ACC112 (cell line): ENCODE data around the gene GPC6.
A peak's percentile ranks its signal among the peaks of the same experiment; 100 is the strongest.

Source experiments
- H2AFZ ChIP-seq: fragments of 200-600 bp; sonication (generic); one replicate; pipeline ENCODE4 v1.6.0; 2017; ENCODE audit warnings: antibody characterized with exemption, low read length; ENCODE audit not compliant: unreplicated experiment
- H3K27ac ChIP-seq: fragments of 200-600 bp; sonication (generic); 2 replicates; pipeline ENCODE4 v1.5.1; 2014; ENCODE audit warnings: low read depth, mild to moderate bottlenecking, antibody characterized with exemption, low read length, moderate library complexity
- H3K27me3 ChIP-seq: fragments of 200-600 bp; sonication (generic); 2 replicates; pipeline ENCODE4 v1.6.1; 2014; ENCODE audit warnings: mild to moderate bottlenecking, antibody characterized with exemption, low read length, moderate library complexity, mixed read lengths; ENCODE audit not compliant: insufficient read depth
- H3K36me3 ChIP-seq: fragments of 200-600 bp; sonication (generic); 2 replicates; pipeline ENCODE4 v1.6.1; 2016; ENCODE audit warnings: mild to moderate bottlenecking, antibody characterized with exemption, low read length, moderate library complexity, mixed read lengths; ENCODE audit not compliant: insufficient read depth
- H3K4me1 ChIP-seq: fragments of 200-600 bp; sonication (generic); one replicate; pipeline ENCODE4 v1.6.1; 2016; ENCODE audit warnings: low read length, mixed read lengths; ENCODE audit not compliant: insufficient read depth, unreplicated experiment, control insufficient read depth
- H3K4me3 ChIP-seq: fragments of 200-600 bp; sonication (generic); 2 replicates; pipeline ENCODE4 v1.5.1; 2014; ENCODE audit warnings: mild to moderate bottlenecking, low read depth, low read length
- H3K79me2 ChIP-seq: fragments of 200-600 bp; sonication (generic); one replicate; pipeline ENCODE4 v1.6.0; 2016; ENCODE audit warnings: low read length; ENCODE audit not compliant: control insufficient read depth, unreplicated experiment, insufficient read depth

The GPC6 gene

GRCh38 chr13:93559718-93560117 is 333.1 kb downstream of the GPC6 start:
- Histone ChIP-seq H3K27ac (no peak overlapping the region), H3K4me3 (no peak overlapping the region), H2AFZ (no peak overlapping the region), H3K79me2 (no peaks in the 10 kb centered on the region), H3K36me3 (no peaks in the 10 kb centered on the region), H3K4me1 (peaks cover 12% of the 10 kb centered on the region), H3K27me3 (no peaks in the 10 kb centered on the region)

GRCh38 chr13:93561576-93562225 is 335.1 kb downstream of the GPC6 start:
- Histone ChIP-seq H3K4me3 (no peak overlapping the region), H2AFZ (no peak overlapping the region), H3K4me1 (peaks cover 12% of the 10 kb centered on the region), H3K27me3 (no peaks in the 10 kb centered on the region), H3K27ac (no peak overlapping the region), H3K79me2 (no peaks in the 10 kb centered on the region), H3K36me3 (no peaks in the 10 kb centered on the region)

- no peak overlapping the region for H2AFZ ChIP-seq
- no peak overlapping the region for H3K4me3 ChIP-seq
- no peaks in the 10 kb centered on the region for H3K27me3 ChIP-seq
- no peaks in the 10 kb centered on the region for H3K79me2 ChIP-seq
- peaks cover 12% of the 10 kb centered on the region for H3K4me1 ChIP-seq
- H3K27ac ChIP-seq: no peak overlapping the region
- H3K36me3 ChIP-seq: no peaks in the 10 kb centered on the region
Observed at GRCh38 chr13:93562676-93563075, 336.1 kb downstream of the GPC6 start.

- Histone ChIP-seq H3K27ac (no peak overlapping the region), H3K4me3 (no peak overlapping the region), H3K27me3 (no peaks in the 10 kb centered on the region), H3K79me2 (no peaks in the 10 kb centered on the region), H2AFZ (no peak overlapping the region), H3K4me1 (no peaks in the 10 kb centered on the region), H3K36me3 (no peaks in the 10 kb centered on the region)
Observed at GRCh38 chr13:93577105-93577504, 350.5 kb downstream of the GPC6 start.

- no peak overlapping the region for H2AFZ ChIP-seq
- H3K4me3 ChIP-seq: no peak overlapping the region
- no peaks in the 10 kb centered on the region for H3K4me1 ChIP-seq
- no peak overlapping the region for H3K27ac ChIP-seq
- no peaks in the 10 kb centered on the region for H3K36me3 ChIP-seq
- H3K79me2 ChIP-seq: no peaks in the 10 kb centered on the region
- H3K27me3 ChIP-seq: no peaks in the 10 kb centered on the region
Observed at GRCh38 chr13:93589788-93590187, 363.2 kb downstream of the GPC6 start.

- Histone ChIP-seq H3K27me3 (no peaks in the 10 kb centered on the region), H2AFZ (no peak overlapping the region), H3K27ac (peak overlapping the region; percentile 53), H3K4me1 (peaks cover 17% of the 10 kb centered on the region), H3K79me2 (no peaks in the 10 kb centered on the region), H3K36me3 (no peaks in the 10 kb centered on the region), H3K4me3 (no peak overlapping the region)
Observed at GRCh38 chr13:93603043-93603442, 376.4 kb downstream of the GPC6 start.

- H3K79me2 ChIP-seq: no peaks in the 10 kb centered on the region
- no peaks in the 10 kb centered on the region for H3K36me3 ChIP-seq
- no peak overlapping the region for H3K27ac ChIP-seq
- no peaks in the 10 kb centered on the region for H3K4me1 ChIP-seq
- H2AFZ ChIP-seq: no peak overlapping the region
- no peak overlapping the region for H3K4me3 ChIP-seq
- no peaks in the 10 kb centered on the region for H3K27me3 ChIP-seq
Observed at GRCh38 chr13:93614776-93615175, 388.2 kb downstream of the GPC6 start.

- Histone ChIP-seq H3K36me3 (no peaks in the 10 kb centered on the region), H3K27ac (no peak overlapping the region), H3K4me1 (peaks cover 3% of the 10 kb centered on the region), H2AFZ (no peak overlapping the region), H3K79me2 (no peaks in the 10 kb centered on the region), H3K4me3 (no peak overlapping the region), H3K27me3 (no peaks in the 10 kb centered on the region)
Observed at GRCh38 chr13:93620181-93620765, 393.7 kb downstream of the GPC6 start.

- no peak overlapping the region for H3K4me3 ChIP-seq
- no peaks in the 10 kb centered on the region for H3K27me3 ChIP-seq
- H2AFZ ChIP-seq: no peak overlapping the region
- H3K4me1 ChIP-seq: peaks cover 3% of the 10 kb centered on the region
- H3K79me2 ChIP-seq: no peaks in the 10 kb centered on the region
- no peak overlapping the region for H3K27ac ChIP-seq
- H3K36me3 ChIP-seq: no peaks in the 10 kb centered on the region
Observed at GRCh38 chr13:93621051-93621450, 394.4 kb downstream of the GPC6 start.

GRCh38 chr13:93621966-93622365 is 395.4 kb downstream of the GPC6 start:
- Histone ChIP-seq H3K27me3 (no peaks in the 10 kb centered on the region), H3K27ac (no peak overlapping the region), H3K79me2 (no peaks in the 10 kb centered on the region), H3K4me1 (peaks cover 3% of the 10 kb centered on the region), H3K36me3 (no peaks in the 10 kb centered on the region), H3K4me3 (no peak overlapping the region), H2AFZ (no peak overlapping the region)

- Histone ChIP-seq H3K27ac (no peak overlapping the region), H3K27me3 (no peaks in the 10 kb centered on the region)
Observed at GRCh38 chr13:93624311-93624777, 397.7 kb downstream of the GPC6 start.

More at GRCh38 chr13:93624311-93624777, 397.7 kb downstream of the GPC6 start:
- H3K4me1 ChIP-seq: peaks cover 3% of the 10 kb centered on the region
- no peak overlapping the region for H2AFZ ChIP-seq
- no peaks in the 10 kb centered on the region for H3K79me2 ChIP-seq
- no peaks in the 10 kb centered on the region for H3K36me3 ChIP-seq
- H3K4me3 ChIP-seq: no peak overlapping the region
